Mononuclear cell (primary cell): ENCODE data around the gene GMPPA. TPM values are rescaled to one million over a fixed set of nuclear protein-coding genes. Genes with fewer than 3 reads are reported as not detected.

ENCODE experiments used
- H3K27me3 ChIP-seq: 2 replicates; pipeline ENCODE4 v1.6.0; 2011; ENCODE audit warnings: low read length, control low read depth; ENCODE audit not compliant: insufficient read depth
- H3K4me1 ChIP-seq: 2 replicates; pipeline ENCODE4 v1.5.1; 2011; ENCODE audit warnings: mild to moderate bottlenecking, low read length, control low read depth; ENCODE audit not compliant: insufficient read depth
- H3K4me3 ChIP-seq: 2 replicates; pipeline ENCODE4 v1.5.1; 2011; ENCODE audit warnings: mild to moderate bottlenecking, low read length, moderate library complexity
- H3K9me3 ChIP-seq: 2 replicates; pipeline ENCODE4 v1.5.1; 2011; ENCODE audit warnings: low read depth, mild to moderate bottlenecking, control low read depth, low read length
- total RNA-seq: library from RNA; depleted of rRNA; stranded (reverse); fragments of >200 nt; gene quantifications from one replicate; pipeline ENCODE4 v1.2.3, GENCODE V29; 2012

GMPPA gene
- total RNA-seq, 1 donor = 12.0 TPM

DNA sequence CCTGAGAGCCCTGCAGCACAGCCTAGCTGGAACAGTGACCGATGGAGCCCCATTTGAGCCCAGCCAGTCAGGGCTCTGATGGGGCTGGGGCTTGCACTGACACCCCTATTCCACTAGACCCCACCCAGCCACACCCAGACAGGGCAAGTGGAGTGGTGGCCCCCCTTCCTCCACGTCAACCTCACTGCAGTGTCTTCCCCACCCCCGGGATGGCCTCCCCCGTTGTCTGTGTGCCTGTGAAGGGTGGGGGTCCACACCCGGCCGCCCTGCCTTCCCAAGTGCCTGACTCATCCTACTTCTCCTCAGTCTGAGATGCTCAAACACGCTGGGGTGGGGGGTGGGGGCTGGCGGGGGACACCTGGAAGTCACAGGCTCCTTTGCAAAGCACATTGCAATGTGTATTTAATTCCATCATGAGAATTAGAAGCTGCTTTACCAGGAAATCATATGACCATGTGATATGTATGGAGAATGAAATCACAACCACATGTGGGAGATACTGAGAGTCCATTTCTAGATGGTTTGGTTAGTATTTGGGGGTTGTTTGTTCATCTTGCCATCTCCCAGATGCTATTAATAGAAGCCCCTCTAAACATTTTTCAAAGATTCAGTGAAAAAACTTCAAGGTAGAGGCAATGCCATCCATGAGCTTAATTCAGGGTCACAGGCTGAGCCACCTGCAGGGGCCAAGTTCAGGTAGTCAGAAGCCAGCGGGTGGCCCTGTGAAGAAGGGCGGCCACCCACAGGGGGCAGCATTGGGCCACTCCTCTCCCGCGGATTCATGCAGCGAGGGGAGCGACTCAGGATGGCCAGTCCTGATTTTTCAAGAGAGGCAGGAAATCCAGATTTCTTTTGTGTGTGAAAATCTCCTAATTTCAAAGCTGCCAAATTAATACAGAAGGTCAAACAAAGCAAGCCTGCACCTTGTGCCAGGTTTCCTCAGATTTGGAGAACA is 22.7 kb upstream of the GMPPA start:
- Histone ChIP-seq H3K27me3 (no peaks in the 10 kb centered on the region), H3K4me3 (no peak overlapping the region), H3K9me3 (no peaks in the 10 kb centered on the region), H3K4me1 (no peaks in the 10 kb centered on the region)

- no peaks in the 10 kb centered on the region for H3K4me1 ChIP-seq
- H3K4me3 ChIP-seq = no peak overlapping the region
- H3K27me3 ChIP-seq = no peaks in the 10 kb centered on the region
- no peaks in the 10 kb centered on the region for H3K9me3 ChIP-seq
Measured at GRCh38 chr2:219476652-219477151, 22.0 kb upstream of the GMPPA start.

GRCh38 chr2:219477179-219477578 is 21.5 kb upstream of the GMPPA start:
- H3K4me3 ChIP-seq = no peak overlapping the region
- no peaks in the 10 kb centered on the region for H3K27me3 ChIP-seq
- no peaks in the 10 kb centered on the region for H3K4me1 ChIP-seq
- H3K9me3 ChIP-seq = no peaks in the 10 kb centered on the region

DNA sequence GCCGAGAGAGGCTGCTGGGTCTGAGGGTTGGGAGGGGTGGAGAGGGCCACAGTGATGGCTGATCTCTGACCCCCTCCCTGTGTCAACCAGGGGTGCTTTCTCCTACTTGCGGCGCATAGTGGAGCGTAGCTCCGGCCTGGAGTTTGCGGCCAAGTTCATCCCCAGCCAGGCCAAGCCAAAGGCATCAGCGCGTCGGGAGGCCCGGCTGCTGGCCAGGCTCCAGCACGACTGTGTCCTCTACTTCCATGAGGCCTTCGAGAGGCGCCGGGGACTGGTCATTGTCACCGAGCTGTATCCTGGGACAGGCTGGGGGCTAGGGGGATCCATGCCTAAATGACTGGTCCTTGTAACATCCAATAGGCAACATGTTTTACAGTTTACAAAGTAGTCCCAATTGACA is 20.9 kb upstream of the GMPPA start:
- no peaks in the 10 kb centered on the region for H3K4me1 ChIP-seq
- H3K27me3 ChIP-seq = peaks cover 1% of the 10 kb centered on the region
- H3K4me3 ChIP-seq = no peak overlapping the region
- H3K9me3 ChIP-seq = no peaks in the 10 kb centered on the region

DNA sequence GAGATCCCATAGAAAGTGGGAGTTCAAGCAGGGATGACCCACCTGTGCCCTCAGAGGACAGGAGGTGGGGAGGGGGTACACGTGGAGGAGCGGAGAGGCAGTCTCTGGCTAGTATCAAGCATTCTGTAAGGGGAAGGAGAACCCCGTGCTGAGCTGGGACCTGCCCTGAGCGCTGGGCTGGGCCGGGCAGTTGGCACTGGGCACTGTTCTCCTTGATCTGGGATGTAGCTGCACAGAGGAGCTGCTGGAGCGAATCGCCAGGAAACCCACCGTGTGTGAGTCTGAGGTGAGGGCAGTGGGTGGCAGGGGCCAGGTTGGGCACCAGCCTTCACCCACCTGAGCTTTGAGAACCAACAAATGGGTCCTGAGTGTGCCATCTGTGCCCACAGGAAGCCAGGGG is 19.8 kb upstream of the GMPPA start:
- Histone ChIP-seq H3K4me1 (peaks cover under 1% of the 10 kb centered on the region), H3K4me3 (no peak overlapping the region), H3K27me3 (peaks cover 7% of the 10 kb centered on the region), H3K9me3 (no peaks in the 10 kb centered on the region)

DNA sequence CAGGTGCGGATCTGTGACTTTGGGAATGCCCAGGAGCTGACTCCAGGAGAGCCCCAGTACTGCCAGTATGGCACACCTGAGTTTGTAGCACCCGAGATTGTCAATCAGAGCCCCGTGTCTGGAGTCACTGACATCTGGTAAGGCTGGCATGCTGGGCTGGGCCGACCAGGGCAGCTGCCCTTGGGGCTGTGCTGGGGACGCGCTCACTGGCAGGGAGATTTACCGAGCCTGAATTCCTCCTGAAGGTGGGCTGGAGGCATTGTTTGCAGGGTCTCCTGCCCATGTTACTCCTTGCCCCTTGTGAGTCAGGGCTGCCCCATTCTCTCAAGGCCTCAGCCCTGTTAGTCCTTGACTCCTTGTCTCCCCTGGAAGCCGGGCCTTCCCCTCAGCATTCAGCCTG is 18.7 kb upstream of the GMPPA start:
- peaks cover 4% of the 10 kb centered on the region for H3K4me1 ChIP-seq
- H3K4me3 ChIP-seq = no peak overlapping the region
- H3K9me3 ChIP-seq = no peaks in the 10 kb centered on the region
- H3K27me3 ChIP-seq = peaks cover 17% of the 10 kb centered on the region

- H3K4me3 ChIP-seq = no peak overlapping the region
- peaks cover 30% of the 10 kb centered on the region for H3K27me3 ChIP-seq
- H3K4me1 ChIP-seq = peaks cover 4% of the 10 kb centered on the region
- H3K9me3 ChIP-seq = no peaks in the 10 kb centered on the region
Measured at GRCh38 chr2:219482674-219483405, 15.9 kb upstream of the GMPPA start.

DNA sequence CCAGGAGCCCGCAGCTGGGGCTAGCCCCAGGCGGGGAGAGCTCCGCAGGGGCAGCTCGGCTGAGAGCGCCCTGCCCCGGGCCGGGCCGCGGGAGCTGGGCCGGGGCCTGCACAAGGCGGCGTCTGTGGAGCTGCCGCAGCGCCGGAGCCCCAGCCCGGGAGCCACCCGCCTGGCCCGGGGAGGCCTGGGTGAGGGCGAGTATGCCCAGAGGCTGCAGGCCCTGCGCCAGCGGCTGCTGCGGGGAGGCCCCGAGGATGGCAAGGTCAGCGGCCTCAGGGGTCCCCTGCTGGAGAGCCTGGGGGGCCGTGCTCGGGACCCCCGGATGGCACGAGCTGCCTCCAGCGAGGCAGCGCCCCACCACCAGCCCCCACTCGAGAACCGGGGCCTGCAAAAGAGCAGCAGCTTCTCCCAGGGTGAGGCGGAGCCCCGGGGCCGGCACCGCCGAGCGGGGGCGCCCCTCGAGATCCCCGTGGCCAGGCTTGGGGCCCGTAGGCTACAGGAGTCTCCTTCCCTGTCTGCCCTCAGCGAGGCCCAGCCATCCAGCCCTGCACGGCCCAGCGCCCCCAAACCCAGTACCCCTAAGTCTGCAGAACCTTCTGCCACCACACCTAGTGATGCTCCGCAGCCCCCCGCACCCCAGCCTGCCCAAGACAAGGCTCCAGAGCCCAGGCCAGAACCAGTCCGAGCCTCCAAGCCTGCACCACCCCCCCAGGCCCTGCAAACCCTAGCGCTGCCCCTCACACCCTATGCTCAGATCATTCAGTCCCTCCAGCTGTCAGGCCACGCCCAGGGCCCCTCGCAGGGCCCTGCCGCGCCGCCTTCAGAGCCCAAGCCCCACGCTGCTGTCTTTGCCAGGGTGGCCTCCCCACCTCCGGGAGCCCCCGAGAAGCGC is 15.0 kb upstream of the GMPPA start:
- Histone ChIP-seq H3K4me3 (no peak overlapping the region), H3K4me1 (peaks cover 4% of the 10 kb centered on the region), H3K27me3 (peaks cover 30% of the 10 kb centered on the region), H3K9me3 (no peaks in the 10 kb centered on the region)

- Histone ChIP-seq H3K4me3 (no peak overlapping the region), H3K27me3 (peaks cover 30% of the 10 kb centered on the region), H3K9me3 (no peaks in the 10 kb centered on the region)
Measured at GRCh38 chr2:219484343-219485200, 14.1 kb upstream of the GMPPA start.

DNA sequence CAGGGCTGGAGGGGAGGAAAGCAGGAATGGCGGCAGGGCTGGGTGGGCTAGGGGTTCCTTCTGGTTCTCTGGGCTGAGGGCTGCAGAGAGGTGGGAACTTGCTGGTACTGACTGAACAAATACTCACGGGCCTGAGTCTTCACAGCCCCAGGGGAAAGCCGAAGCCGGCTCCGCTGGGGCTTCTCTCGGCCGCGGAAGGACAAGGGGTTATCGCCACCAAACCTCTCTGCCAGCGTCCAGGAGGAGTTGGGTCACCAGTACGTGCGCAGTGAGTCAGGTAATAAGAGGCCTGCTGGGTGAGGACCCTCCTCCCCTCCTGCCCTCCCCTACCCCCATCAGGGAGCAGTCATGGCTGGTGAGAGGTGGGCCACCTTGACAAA is 13.5 kb upstream of the GMPPA start:
- Histone ChIP-seq H3K9me3 (no peaks in the 10 kb centered on the region), H3K27me3 (peaks cover 30% of the 10 kb centered on the region), H3K4me1 (peaks cover 4% of the 10 kb centered on the region), H3K4me3 (no peak overlapping the region)

More at GRCh38 chr2:219484343-219485200, 14.1 kb upstream of the GMPPA start:
- H3K4me1 ChIP-seq = peaks cover 4% of the 10 kb centered on the region

DNA sequence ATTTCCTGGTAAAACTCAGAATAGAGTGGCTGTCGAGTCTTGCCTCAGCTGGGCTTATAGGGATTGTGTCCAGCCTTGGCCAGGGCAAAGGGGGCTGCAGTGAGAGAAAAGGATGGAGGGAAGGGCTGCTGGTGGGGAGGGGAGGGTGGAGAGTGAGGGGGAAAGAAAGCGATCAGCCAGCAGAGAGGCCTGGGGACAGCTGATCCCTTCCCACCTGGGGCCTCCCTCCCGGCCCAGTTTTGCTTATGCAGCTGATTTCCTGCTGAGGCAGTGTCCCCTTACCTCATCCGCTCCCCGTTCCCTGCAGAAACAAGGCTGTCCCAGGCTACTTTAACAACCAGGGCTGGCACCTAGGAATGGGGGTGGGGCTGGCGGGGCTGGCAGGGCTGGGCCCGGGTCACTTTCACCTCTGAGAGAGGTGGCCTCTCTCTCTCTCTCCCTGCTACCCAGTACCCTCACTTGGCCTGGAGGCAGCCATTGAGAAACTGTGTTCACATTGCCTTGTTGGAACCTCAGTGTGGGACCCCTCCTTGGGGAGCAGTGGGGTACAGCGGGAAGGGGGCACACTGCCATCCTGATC is 12.2 kb upstream of the GMPPA start:
- no peaks in the 10 kb centered on the region for H3K9me3 ChIP-seq
- H3K4me3 ChIP-seq = no peak overlapping the region
- H3K4me1 ChIP-seq = peaks cover 4% of the 10 kb centered on the region
- H3K27me3 ChIP-seq = peaks cover 30% of the 10 kb centered on the region

- H3K27me3 ChIP-seq = peaks cover 27% of the 10 kb centered on the region
- no peak overlapping the region for H3K4me3 ChIP-seq
- H3K9me3 ChIP-seq = no peaks in the 10 kb centered on the region
- H3K4me1 ChIP-seq = peaks cover 4% of the 10 kb centered on the region
Measured at GRCh38 chr2:219488149-219488843, 10.4 kb upstream of the GMPPA start.

GRCh38 chr2:219488844-219489194 is 9.9 kb upstream of the GMPPA start:
- Histone ChIP-seq H3K9me3 (no peaks in the 10 kb centered on the region), H3K4me1 (peaks cover 4% of the 10 kb centered on the region), H3K27me3 (peaks cover 26% of the 10 kb centered on the region), H3K4me3 (no peak overlapping the region)
